DMS 273 (cell line): ENCODE results near the gene ST8SIA2.

Source experiments
- DNase-seq: peaks from one replicate; lab custom pipeline; 2025; ENCODE audit not compliant: unreplicated experiment; lab: John Stamatoyannopoulos, UW

The ST8SIA2 gene

GRCh38 chr15:92393071-92393979 lies at the start of gene ST8SIA2:
ST8SIA2 (plus strand) TSS chr15:92393881; CDS start chr15:92394065, 184 bp downstream.
- DNase-seq: peak; percentile 80

GRCh38 chr15:92343924-92344643 lies 49.6 kb upstream of the ST8SIA2 start:
- peak; percentile 76 for DNase-seq

- DNase-seq: no peak
Measured at GRCh38 chr15:92346063-92346462, 47.6 kb upstream of the ST8SIA2 start.

GRCh38 chr15:92355307-92355706 lies 38.4 kb upstream of the ST8SIA2 start:
- no peak for DNase-seq

- no peak for DNase-seq
Measured at GRCh38 chr15:92361321-92362000, 32.2 kb upstream of the ST8SIA2 start.

GRCh38 chr15:92362001-92362350 lies 31.7 kb upstream of the ST8SIA2 start:
- no peak for DNase-seq

- DNase-seq: peak; percentile 4
Measured at GRCh38 chr15:92365084-92365483, 28.6 kb upstream of the ST8SIA2 start.

GRCh38 chr15:92365906-92366305 lies 27.8 kb upstream of the ST8SIA2 start:
- no peak for DNase-seq

GRCh38 chr15:92366381-92366780 lies 27.3 kb upstream of the ST8SIA2 start:
- no peak for DNase-seq

GRCh38 chr15:92375057-92375456 lies 18.6 kb upstream of the ST8SIA2 start:
- no peak for DNase-seq

GRCh38 chr15:92376109-92376508 lies 17.6 kb upstream of the ST8SIA2 start:
- DNase-seq: no peak

GRCh38 chr15:92377083-92377789 lies 16.4 kb upstream of the ST8SIA2 start:
- DNase-seq: peak; percentile 90

GRCh38 chr15:92383519-92384324 lies 10.0 kb upstream of the ST8SIA2 start:
- DNase-seq: peak; percentile 44

GRCh38 chr15:92384381-92384780 lies 9.3 kb upstream of the ST8SIA2 start:
- DNase-seq: peak; percentile 6

GRCh38 chr15:92385096-92385495 lies 8.6 kb upstream of the ST8SIA2 start:
- no peak for DNase-seq

- DNase-seq: peak; percentile 73
Measured at GRCh38 chr15:92391640-92392039, 2.0 kb upstream of the ST8SIA2 start.

GRCh38 chr15:92392462-92392861 lies 1.2 kb upstream of the ST8SIA2 start:
- DNase-seq: peak; percentile 19

- DNase-seq: no peak
Measured at GRCh38 chr15:92393980-92394308, 263 bp downstream of the ST8SIA2 start.

- DNase-seq: peak; percentile 68
Measured at GRCh38 chr15:92394309-92395097, 822 bp downstream of the ST8SIA2 start.
